Aorta (tissue), 5 donors: ENCODE data around the gene TRIM61. TPM values are rescaled to one million over a fixed set of nuclear protein-coding genes. Genes with fewer than 3 reads are reported as not detected.
"Not testable (repeated sequence)": the region's sequence is repeated elsewhere in the genome, so short reads cannot be mapped to it uniquely, and the experiment has no call there.

Source experiments
- ATAC-seq: fragments of 200-7000 bp; cut with Tn5 transposase; one replicate; pipeline ENCODE4 v1.9.1; 2022; ENCODE audit warnings: moderate library complexity; ENCODE audit not compliant: low FRiP score
- DNase-seq, 2 donors: peaks; one replicate each; pipeline ENCODE4 v3.0.0-alpha.2; 2020
- H3K27ac ChIP-seq, 2 donors: one replicate each; pipeline ENCODE4 v1.5.1; 2013; ENCODE audit warnings: low read length in 2 of 2, mild to moderate bottlenecking in 2 of 2, moderate library complexity in 2 of 2, control low read depth in 1 of 2, inconsistent platforms in 1 of 2, low read depth in 1 of 2
- H3K27me3 ChIP-seq, 2 donors: one replicate each; pipeline ENCODE4 v1.6.1; 2013; ENCODE audit warnings: control low read depth in 1 of 2, low read length in 1 of 2, mild to moderate bottlenecking in 1 of 2, moderate library complexity in 1 of 2; ENCODE audit not compliant: insufficient read depth in 2 of 2, control insufficient read depth in 1 of 2
- H3K36me3 ChIP-seq, 2 donors: one replicate each; pipeline ENCODE4 v1.6.1; 2013; ENCODE audit warnings: control low read depth in 1 of 2, low read length in 1 of 2, mild to moderate bottlenecking in 1 of 2; ENCODE audit not compliant: insufficient read depth in 2 of 2, control insufficient read depth in 1 of 2
- H3K4me1 ChIP-seq, 2 donors: one replicate each; pipeline ENCODE4 v1.6.1; 2013; ENCODE audit warnings: low read length in 2 of 2, control low read depth in 1 of 2, mild to moderate bottlenecking in 1 of 2, moderate library complexity in 1 of 2; ENCODE audit not compliant: insufficient read depth in 2 of 2, control insufficient read depth in 1 of 2
- H3K4me3 ChIP-seq, 2 donors: one replicate each; pipeline ENCODE4 v1.5.1; 2013; ENCODE audit warnings: low read length in 2 of 2, control low read depth in 1 of 2, mild to moderate bottlenecking in 1 of 2
- H3K9me3 ChIP-seq: one replicate; pipeline ENCODE4 v1.6.1; 2013; ENCODE audit warnings: mild to moderate bottlenecking, low read length; ENCODE audit not compliant: control insufficient read depth
- WGBS, 2 donors: extraction: QIAGEN DNeasy Blood & Tissue Kit; methylation state at CpG; one replicate each; pipeline ENCODE4 v1.1.7; 2013; 5-methylcytosine and 5-hydroxymethylcytosine counted together
- intact Hi-C, 2 donors: fragments of 100-400 bp; cut with DNase I; formaldehyde crosslinking; loops; one replicate each; pipeline versions ENCODE4 v1.14.2 to v1.15.0; 2022
- polyA plus RNA-seq, 2 donors: library from polyadenylated mRNA; stranded (reverse); fragments of 200-250 nt; gene quantifications; one replicate each; pipeline ENCODE4 v1.2.3, GENCODE V29; 2013
- total RNA-seq, 2 donors: library from RNA; stranded (reverse); fragmentation: NEBNext Ultra II Directional; extraction: Animal tissue kit (Norgen Biotek cat#: 25700); gene quantifications; one replicate each; pipeline ENCODE4 v1.2.1, GENCODE V29; 2021
- donor health status: healthy with polysubstance abuse.
- donor health status: Bipolar disorder and iron deficiency.
- donor health status: DM: no; HTN: no; CAD: no.
- donor health status: DM: no; HTN: no; CAD: no.
- donor health status: DM: yes; HTN: yes; CAD: no.

The TRIM61 gene
- total and polyA plus RNA-seq, 4 donors = 0.50 to 0.94 (median 0.69) TPM

- no peaks in the 10 kb centered on the region for H3K4me1 ChIP-seq
- H3K4me3 ChIP-seq = no peak overlapping the region
- intact Hi-C loops = no loop called here
- WGBS, 2 donors = 73 to 81% methylated on average over 5 of the region's 5 CpGs
- no peak for ATAC-seq
- H3K27me3 ChIP-seq = no peaks in the 10 kb centered on the region
- H3K27ac ChIP-seq = no peak overlapping the region
- no peaks in the 10 kb centered on the region for H3K36me3 ChIP-seq
- DNase-seq = no peak
- no peaks in the 10 kb centered on the region for H3K9me3 ChIP-seq
Measured at GRCh38 chr4:165009493-165010227, 32.2 kb upstream of the TRIM61 start.

- Histone ChIP-seq H3K36me3 (no peaks in the 10 kb centered on the region), H3K27me3 (no peaks in the 10 kb centered on the region), H3K4me3 (no peak overlapping the region), H3K4me1 (no peaks in the 10 kb centered on the region), H3K9me3 (no peaks in the 10 kb centered on the region), H3K27ac (no peak overlapping the region)
- intact Hi-C loops = no loop called here
- no peak for ATAC-seq
- DNase-seq = no peak
- WGBS, 2 donors = 72 to 86% methylated on average over 5 of the region's 5 CpGs
Measured at GRCh38 chr4:165006886-165007285, 29.4 kb upstream of the TRIM61 start.

GRCh38 chr4:165006456-165006855, 29.0 kb upstream of the TRIM61 start:
- H3K27ac ChIP-seq = no peak overlapping the region
- intact Hi-C loops = no loop called here

GRCh38 chr4:165005352-165005925, 28.0 kb upstream of the TRIM61 start:
- intact Hi-C loops = no loop called here
- Histone ChIP-seq H3K27ac (no peak overlapping the region), H3K36me3 (no peaks in the 10 kb centered on the region), H3K9me3 (no peaks in the 10 kb centered on the region), H3K27me3 (no peaks in the 10 kb centered on the region), H3K4me1 (no peaks in the 10 kb centered on the region), H3K4me3 (no peak overlapping the region)
- no peak for DNase-seq
- WGBS, 2 donors = 73 to 87% methylated on average over 6 of the region's 6 CpGs
- no peak for ATAC-seq

More at GRCh38 chr4:165006456-165006855, 29.0 kb upstream of the TRIM61 start:
- Histone ChIP-seq H3K9me3 (no peaks in the 10 kb centered on the region), H3K36me3 (no peaks in the 10 kb centered on the region), H3K4me1 (no peaks in the 10 kb centered on the region), H3K4me3 (no peak overlapping the region), H3K27me3 (no peaks in the 10 kb centered on the region)
- ATAC-seq = peak; percentile 11
- no peak for DNase-seq
- 77 to 88% methylated on average over 9 of the region's 9 CpGs for WGBS, 2 donors

- H3K36me3 ChIP-seq, H3K4me3 ChIP-seq, H3K9me3 ChIP-seq, intact Hi-C loops, H3K27ac ChIP-seq, DNase-seq, H3K27me3 ChIP-seq, H3K4me1 ChIP-seq, ATAC-seq: not testable (repeated sequence)
- 58 to 60% methylated on average over 2 to 4 of the region's 4 CpGs for WGBS, 2 donors
Measured at GRCh38 chr4:165001957-165002356, 24.5 kb upstream of the TRIM61 start.

GRCh38 chr4:164998526-164999080, 21.1 kb upstream of the TRIM61 start:
- ATAC-seq, H3K27ac ChIP-seq, intact Hi-C loops, H3K4me1 ChIP-seq, DNase-seq, H3K4me3 ChIP-seq, H3K36me3 ChIP-seq, H3K27me3 ChIP-seq, H3K9me3 ChIP-seq: not testable (repeated sequence)
- WGBS, 2 donors = 63 to 69% methylated on average over 2 of the region's 2 CpGs

GRCh38 chr4:164997941-164998340, 20.5 kb upstream of the TRIM61 start:
- H3K27me3 ChIP-seq = no peaks in the 10 kb centered on the region
- DNase-seq (no peak), ATAC-seq (no peak)
- no peaks in the 10 kb centered on the region for H3K36me3 ChIP-seq
- intact Hi-C loops = no loop called here
- H3K9me3 ChIP-seq = no peaks in the 10 kb centered on the region
- WGBS, 2 donors = 71 to 73% methylated on average over 6 of the region's 6 CpGs
- H3K4me1 ChIP-seq = no peaks in the 10 kb centered on the region
- no peak overlapping the region for H3K27ac ChIP-seq
- no peak overlapping the region for H3K4me3 ChIP-seq

- WGBS, 2 donors = 82 to 86% methylated on average over 2 of the region's 2 CpGs
- DNase-seq = no peak
- H3K36me3 ChIP-seq = no peaks in the 10 kb centered on the region
- H3K27ac ChIP-seq = no peak overlapping the region
- no peak overlapping the region for H3K4me3 ChIP-seq
- no peak for ATAC-seq
- intact Hi-C loops = no loop called here
- no peaks in the 10 kb centered on the region for H3K27me3 ChIP-seq
- H3K4me1 ChIP-seq = no peaks in the 10 kb centered on the region
- H3K9me3 ChIP-seq = no peaks in the 10 kb centered on the region
Measured at GRCh38 chr4:164997324-164997723, 19.9 kb upstream of the TRIM61 start.

- H3K9me3 ChIP-seq, H3K36me3 ChIP-seq, H3K27ac ChIP-seq, intact Hi-C loops, DNase-seq, H3K4me3 ChIP-seq, H3K4me1 ChIP-seq, H3K27me3 ChIP-seq, ATAC-seq: not testable (repeated sequence)
- WGBS, 2 donors = 74 to 91% methylated on average over 4 to 6 of the region's 6 CpGs
Measured at GRCh38 chr4:164996123-164996522, 18.7 kb upstream of the TRIM61 start.
